KBM-7 (cell line): ENCODE measurements around the gene RHO.
A peak's percentile ranks its signal among the peaks of the same experiment; 100 is the strongest.

Experiments
- DNase-seq: peaks from one replicate; pipeline ENCODE4 v3.0.0-alpha.2; 2015
- in situ Hi-C: fragments of 300-500 bp; cut with MboI; formaldehyde crosslinking; loops from 2 replicates; pipeline ENCODE4 v1.14.3; 2020; ENCODE audit warnings: low sequenced_read_pairs, low pct_unique_long_range_greater_than_20kb, mixed read lengths

Gene RHO

GRCh38 chr3:129518038-129518561 is 10.3 kb upstream of the RHO start:
- in situ Hi-C loops: no loop called here
- DNase-seq: no peak

GRCh38 chr3:129518581-129518980 is 9.9 kb upstream of the RHO start:
- no peak for DNase-seq
- in situ Hi-C loops: no loop called here

GRCh38 chr3:129519449-129519848 is 9.0 kb upstream of the RHO start:
- no peak for DNase-seq
- in situ Hi-C loops: no loop called here

- in situ Hi-C loops: no loop called here
- no peak for DNase-seq
Measured at GRCh38 chr3:129519896-129520715, 8.3 kb upstream of the RHO start.

- DNase-seq: no peak
- in situ Hi-C loops: no loop called here
Measured at GRCh38 chr3:129520960-129521359, 7.5 kb upstream of the RHO start.

- DNase-seq: no peak
- in situ Hi-C loops: no loop called here
Measured at GRCh38 chr3:129521611-129522010, 6.8 kb upstream of the RHO start.

- in situ Hi-C loops: no loop called here
- no peak for DNase-seq
Measured at GRCh38 chr3:129522953-129523352, 5.5 kb upstream of the RHO start.

GRCh38 chr3:129524081-129524480 is 4.4 kb upstream of the RHO start:
- in situ Hi-C loops: no loop called here
- no peak for DNase-seq

- no peak for DNase-seq
- in situ Hi-C loops: no loop called here
Measured at GRCh38 chr3:129525341-129525968, 3.0 kb upstream of the RHO start.

- in situ Hi-C loops: no loop called here
- peak; percentile 82 for DNase-seq
Measured at GRCh38 chr3:129526121-129526900, 2.1 kb upstream of the RHO start.

GRCh38 chr3:129527262-129527661 is 1.2 kb upstream of the RHO start:
- in situ Hi-C loops: no loop called here
- no peak for DNase-seq

- in situ Hi-C loops: no loop called here
- no peak for DNase-seq
Measured at GRCh38 chr3:129529436-129530210, 1.2 kb downstream of the RHO start.

- in situ Hi-C loops: no loop called here
- DNase-seq: no peak
Measured at GRCh38 chr3:129530251-129530791, 1.9 kb downstream of the RHO start.

- in situ Hi-C loops: no loop called here
- no peak for DNase-seq
Measured at GRCh38 chr3:129530821-129531220, 2.4 kb downstream of the RHO start.

GRCh38 chr3:129531699-129532098 is 3.3 kb downstream of the RHO start:
- in situ Hi-C loops: no loop called here
- DNase-seq: no peak

- no peak for DNase-seq
- in situ Hi-C loops: no loop called here
Measured at GRCh38 chr3:129532261-129532660, 3.8 kb downstream of the RHO start.

- no peak for DNase-seq
- in situ Hi-C loops: no loop called here
Measured at GRCh38 chr3:129533406-129533805, 5.0 kb downstream of the RHO start.

GRCh38 chr3:129534428-129535027 is 6.1 kb downstream of the RHO start:
- in situ Hi-C loops: no loop called here
- DNase-seq: no peak

- in situ Hi-C loops: no loop called here
- DNase-seq: no peak
Measured at GRCh38 chr3:129535075-129535474, 6.6 kb downstream of the RHO start.
